ENCODE measurements around the gene ITGB1BP2.
A peak's percentile ranks its signal among the peaks of the same experiment; 100 is the strongest.

Gene ITGB1BP2

DNA sequence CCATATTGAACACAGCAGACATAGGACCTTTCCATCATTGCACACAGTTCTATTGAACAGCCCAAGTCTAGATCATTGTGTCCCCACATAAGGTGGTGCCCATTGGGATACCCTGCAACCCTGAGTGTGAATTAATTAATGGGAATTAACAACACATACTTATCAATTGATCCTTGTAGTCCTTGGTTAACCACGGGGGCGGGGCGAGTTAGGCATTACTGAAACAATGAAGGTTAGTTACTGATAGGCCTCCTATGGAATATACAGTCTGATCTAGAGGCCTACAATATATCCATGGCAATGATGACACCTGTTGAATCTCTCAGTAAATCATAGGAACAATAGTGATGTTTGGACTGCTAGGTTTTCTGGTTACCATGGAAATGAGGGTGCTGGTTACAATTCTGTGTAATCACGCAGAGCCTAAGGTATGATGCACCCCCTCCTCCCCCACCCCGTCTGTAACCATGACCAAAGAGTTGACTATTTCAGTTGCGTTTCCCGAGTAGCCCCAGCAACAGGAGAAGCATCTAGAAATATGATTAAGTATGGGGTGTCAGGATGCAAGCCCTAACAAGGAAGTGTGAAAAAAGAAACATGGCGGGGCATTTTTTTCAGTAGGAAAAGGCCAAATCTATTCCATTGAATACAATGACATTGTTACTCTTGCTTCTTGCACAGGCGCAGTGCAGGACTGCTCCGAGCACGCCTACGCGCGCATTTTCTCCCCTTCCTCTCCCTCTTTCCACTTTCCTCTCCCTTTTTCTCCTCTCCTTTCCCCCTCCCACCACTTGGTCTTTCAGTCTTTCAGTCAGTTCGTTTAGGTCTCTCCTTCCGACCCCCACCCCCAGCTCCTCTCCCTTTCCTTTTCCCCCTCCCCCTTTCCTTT is 18.8 kb upstream of the ITGB1BP2 start:
- peak overlapping the region; percentile 79 for H3K27ac ChIP-seq
- no peaks in the 10 kb centered on the region for H3K27me3 ChIP-seq (ENCODE audit: insufficient read depth, low read depth)
- TF ChIP-seq, protein P1, sequence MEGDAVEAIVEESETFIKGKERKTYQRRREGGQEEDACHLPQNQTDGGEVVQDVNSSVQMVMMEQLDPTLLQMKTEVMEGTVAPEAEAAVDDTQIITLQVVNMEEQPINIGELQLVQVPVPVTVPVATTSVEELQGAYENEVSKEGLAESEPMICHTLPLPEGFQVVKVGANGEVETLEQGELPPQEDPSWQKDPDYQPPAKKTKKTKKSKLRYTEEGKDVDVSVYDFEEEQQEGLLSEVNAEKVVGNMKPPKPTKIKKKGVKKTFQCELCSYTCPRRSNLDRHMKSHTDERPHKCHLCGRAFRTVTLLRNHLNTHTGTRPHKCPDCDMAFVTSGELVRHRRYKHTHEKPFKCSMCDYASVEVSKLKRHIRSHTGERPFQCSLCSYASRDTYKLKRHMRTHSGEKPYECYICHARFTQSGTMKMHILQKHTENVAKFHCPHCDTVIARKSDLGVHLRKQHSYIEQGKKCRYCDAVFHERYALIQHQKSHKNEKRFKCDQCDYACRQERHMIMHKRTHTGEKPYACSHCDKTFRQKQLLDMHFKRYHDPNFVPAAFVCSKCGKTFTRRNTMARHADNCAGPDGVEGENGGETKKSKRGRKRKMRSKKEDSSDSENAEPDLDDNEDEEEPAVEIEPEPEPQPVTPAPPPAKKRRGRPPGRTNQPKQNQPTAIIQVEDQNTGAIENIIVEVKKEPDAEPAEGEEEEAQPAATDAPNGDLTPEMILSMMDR (conservative IDR thresholded peaks at IDR 0.05; ENCODE audit: low read depth, low read length), result no peak
- H2AFZ ChIP-seq (ENCODE audit: low read depth), result peak overlapping the region; percentile 83
- H3K4me2 ChIP-seq, result peak overlapping the region; percentile 81
- no peak overlapping the region for H3K4me3 ChIP-seq (IDR thresholded peaks at IDR 0.05; ENCODE audit: insufficient read depth, low read depth, low read length)
- H3K79me2 ChIP-seq (ENCODE audit: insufficient read depth, low read depth), result peaks cover 41% of the 10 kb centered on the region
- peaks cover 31% of the 10 kb centered on the region for H3K4me1 ChIP-seq (ENCODE audit: low read depth, poor library complexity, severe bottlenecking)
- H3K9ac ChIP-seq, result peak overlapping the region; percentile 92
- H3K36me3 ChIP-seq (ENCODE audit: insufficient read depth), result no peaks in the 10 kb centered on the region
- H4K20me1 ChIP-seq (ENCODE audit: insufficient read depth), result peaks cover 18% of the 10 kb centered on the region; the same call in 1 of the 2 replicates

GRCh38 chrX:71283403-71284143 is 18.0 kb upstream of the ITGB1BP2 start, which contains the start of gene NONO:
NONO (plus strand) TSS chrX:71283635; CDS start chrX:71290638, 7,003 bp downstream.
- peak within 1 kb of the TSS; percentile 83 for H2AFZ ChIP-seq (ENCODE audit: low read depth)
- TF ChIP-seq, protein P1 (conservative IDR thresholded peaks at IDR 0.05; ENCODE audit: low read depth, low read length), result no peak
- H3K4me1 ChIP-seq (ENCODE audit: low read depth, poor library complexity, severe bottlenecking), result peaks cover 31% of the 10 kb centered on the region
- H3K79me2 ChIP-seq (ENCODE audit: insufficient read depth, low read depth), result peaks cover 48% of the 10 kb centered on the region
- peaks cover 18% of the 10 kb centered on the region; the same call in 1 of the 2 replicates for H4K20me1 ChIP-seq (ENCODE audit: insufficient read depth)
- peak within 1 kb of the TSS; percentile 83 for H3K4me2 ChIP-seq
- H3K27me3 ChIP-seq (ENCODE audit: insufficient read depth, low read depth), result no peaks in the 10 kb centered on the region
- no peaks in the 10 kb centered on the region for H3K36me3 ChIP-seq (ENCODE audit: insufficient read depth)
- H3K27ac ChIP-seq, result peak within 1 kb of the TSS; percentile 79
- H3K4me3 ChIP-seq (IDR thresholded peaks at IDR 0.05; ENCODE audit: insufficient read depth, low read depth, low read length), result no peak within 1 kb of the TSS
- H3K9ac ChIP-seq, result peak within 1 kb of the TSS; percentile 92

DNA sequence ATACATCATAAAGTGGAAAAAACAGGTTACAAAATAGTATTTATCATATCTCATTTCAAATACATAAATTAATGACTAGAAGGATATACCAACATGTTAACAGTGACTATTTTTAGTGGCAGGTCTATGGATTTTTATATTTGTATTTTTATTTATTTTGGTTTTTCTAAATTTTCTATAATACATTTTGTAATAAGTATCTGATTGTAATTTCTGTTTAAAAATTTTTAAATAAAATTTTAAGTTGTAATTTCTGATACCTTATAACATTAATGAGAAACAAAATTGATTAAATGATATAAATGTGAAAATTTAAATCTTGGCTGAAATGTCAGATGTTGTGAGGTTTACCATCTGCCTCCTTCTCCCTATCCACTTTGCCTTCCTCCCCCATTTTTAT is 15.6 kb upstream of the ITGB1BP2 start:
- Histone ChIP-seq H3K36me3 (ENCODE audit: insufficient read depth) (no peaks in the 10 kb centered on the region), H3K4me1 (ENCODE audit: low read depth, poor library complexity, severe bottlenecking) (peaks cover 31% of the 10 kb centered on the region), H2AFZ (ENCODE audit: low read depth) (no peak overlapping the region), H3K27ac (no peak overlapping the region), H3K27me3 (ENCODE audit: insufficient read depth, low read depth) (no peaks in the 10 kb centered on the region), H3K4me2 (peak overlapping the region; percentile 83), H3K79me2 (ENCODE audit: insufficient read depth, low read depth) (peaks cover 69% of the 10 kb centered on the region), H3K4me3 (IDR thresholded peaks at IDR 0.05; ENCODE audit: insufficient read depth, low read depth, low read length) (no peak overlapping the region), H4K20me1 (ENCODE audit: insufficient read depth) (peaks cover 21% of the 10 kb centered on the region; the same call in 1 of the 2 replicates), H3K9ac (no peak overlapping the region)
- TF ChIP-seq, protein P1 (conservative IDR thresholded peaks at IDR 0.05; ENCODE audit: low read depth, low read length), result no peak

- Histone ChIP-seq H3K4me2 (no peak overlapping the region), H3K27me3 (ENCODE audit: insufficient read depth, low read depth) (no peaks in the 10 kb centered on the region)
Observed at GRCh38 chrX:71291381-71291780, 10.2 kb upstream of the ITGB1BP2 start.

More at GRCh38 chrX:71291381-71291780, 10.2 kb upstream of the ITGB1BP2 start:
- H3K79me2 ChIP-seq (ENCODE audit: insufficient read depth, low read depth), result peaks cover 48% of the 10 kb centered on the region
- 0 out of 2 replicates have a peak, but pooled peaks cover 8% of the 10 kb centered on the region for H4K20me1 ChIP-seq (ENCODE audit: insufficient read depth)
- H3K4me1 ChIP-seq (ENCODE audit: low read depth, poor library complexity, severe bottlenecking), result peaks cover 12% of the 10 kb centered on the region
- H3K4me3 ChIP-seq (IDR thresholded peaks at IDR 0.05; ENCODE audit: insufficient read depth, low read depth, low read length), result no peak overlapping the region
- H3K9ac ChIP-seq, result no peak overlapping the region
- no peaks in the 10 kb centered on the region for H3K36me3 ChIP-seq (ENCODE audit: insufficient read depth)
- TF ChIP-seq, protein P1 (conservative IDR thresholded peaks at IDR 0.05; ENCODE audit: low read depth, low read length), result no peak
- H2AFZ ChIP-seq (ENCODE audit: low read depth), result no peak overlapping the region
- no peak overlapping the region for H3K27ac ChIP-seq
